ENCODE data around the gene SPEF1.
A peak's percentile ranks its signal among the peaks of the same experiment; 100 is the strongest.
"Not testable (repeated sequence)": the region's sequence is repeated elsewhere in the genome, so short reads cannot be mapped to it uniquely, and the experiment has no call there.

Gene SPEF1

GRCh38 chr20:3781153-3781910 is at the start of gene SPEF1:
SPEF1 (minus strand) TSS chr20:3781448; CDS start chr20:3781287, 161 bp downstream.
- no peaks in the 10 kb centered on the region for H3K9me3 ChIP-seq (ENCODE audit: low read length)
- peak; percentile 42; the same call in 1 of the 2 replicates for TF ChIP-seq CTCF (IDR thresholded peaks at IDR 0.05; ENCODE audit: low read length)
- no peak for TF ChIP-seq EZH2 (IDR thresholded peaks at IDR 0.05; ENCODE audit: borderline replicate concordance, low read length)
- H3K27me3 ChIP-seq (ENCODE audit: insufficient read depth, low read length): peaks cover 7% of the 10 kb centered on the region
- H3K9ac ChIP-seq (ENCODE audit: low read length): no peak within 1 kb of the TSS; the same call in 1 of the 2 replicates
- peak within 1 kb of the TSS; percentile 51 for H3K4me3 ChIP-seq (ENCODE audit: low read depth, low read length, poor library complexity, severe bottlenecking)
- peaks cover 4% of the 10 kb centered on the region for H3K36me3 ChIP-seq (ENCODE audit: insufficient read depth, low read length)
- H4K20me1 ChIP-seq (ENCODE audit: insufficient read depth, low read length): no peaks in the 10 kb centered on the region
- H3K4me2 ChIP-seq (ENCODE audit: low read length): peak within 1 kb of the TSS; percentile 66
- no peak within 1 kb of the TSS for H3K27ac ChIP-seq (ENCODE audit: low read depth, low read length, poor library complexity, severe bottlenecking)
- no peaks in the 10 kb centered on the region for H3F3A ChIP-seq (ENCODE audit: insufficient read depth, low read length)
- no peak within 1 kb of the TSS for H2AFZ ChIP-seq (ENCODE audit: low read length)
- H3K9me2 ChIP-seq (ENCODE audit: low read depth, low read length): no peaks in the 10 kb centered on the region
- H3K4me1 ChIP-seq (ENCODE audit: insufficient read depth, low read length, severe bottlenecking): peaks cover 56% of the 10 kb centered on the region
- no peaks in the 10 kb centered on the region for H3K79me2 ChIP-seq (ENCODE audit: insufficient read depth, low read length)

GRCh38 chr20:3829891-3830290 is 48.6 kb upstream of the SPEF1 start:
- not testable (repeated sequence) for H4K20me1 ChIP-seq (ENCODE audit: insufficient read depth, low read length); H3K9ac ChIP-seq (ENCODE audit: low read length); H3K79me2 ChIP-seq (ENCODE audit: insufficient read depth, low read length); H3K4me3 ChIP-seq (ENCODE audit: low read depth, low read length, poor library complexity, severe bottlenecking); H3K27me3 ChIP-seq (ENCODE audit: insufficient read depth, low read length); H3K9me2 ChIP-seq (ENCODE audit: low read depth, low read length); H3F3A ChIP-seq (ENCODE audit: insufficient read depth, low read length); H3K4me1 ChIP-seq (ENCODE audit: insufficient read depth, low read length, severe bottlenecking); H3K27ac ChIP-seq (ENCODE audit: low read depth, low read length, poor library complexity, severe bottlenecking); H3K4me2 ChIP-seq (ENCODE audit: low read length); H3K9me3 ChIP-seq (ENCODE audit: low read length); H2AFZ ChIP-seq (ENCODE audit: low read length)
- peaks cover 19% of the 10 kb centered on the region for H3K36me3 ChIP-seq (ENCODE audit: insufficient read depth, low read length)

GRCh38 chr20:3828798-3829197 is 47.5 kb upstream of the SPEF1 start:
- Histone ChIP-seq H3K27me3 (ENCODE audit: insufficient read depth, low read length) (no peaks in the 10 kb centered on the region), H3K4me3 (ENCODE audit: low read depth, low read length, poor library complexity, severe bottlenecking) (no peak overlapping the region), H3K9me3 (ENCODE audit: low read length) (no peaks in the 10 kb centered on the region), H3K79me2 (ENCODE audit: insufficient read depth, low read length) (no peaks in the 10 kb centered on the region), H3K9me2 (ENCODE audit: low read depth, low read length) (no peaks in the 10 kb centered on the region), H3K9ac (ENCODE audit: low read length) (no peak overlapping the region), H3K36me3 (ENCODE audit: insufficient read depth, low read length) (peaks cover 25% of the 10 kb centered on the region), H4K20me1 (ENCODE audit: insufficient read depth, low read length) (no peaks in the 10 kb centered on the region), H2AFZ (ENCODE audit: low read length) (no peak overlapping the region), H3K4me1 (ENCODE audit: insufficient read depth, low read length, severe bottlenecking) (no peaks in the 10 kb centered on the region), H3K4me2 (ENCODE audit: low read length) (no peak overlapping the region), H3K27ac (ENCODE audit: low read depth, low read length, poor library complexity, severe bottlenecking) (no peak overlapping the region), H3F3A (ENCODE audit: insufficient read depth, low read length) (no peaks in the 10 kb centered on the region)
- no peak for TF ChIP-seq CTCF (IDR thresholded peaks at IDR 0.05; ENCODE audit: low read length)
- no peak for TF ChIP-seq EZH2 (IDR thresholded peaks at IDR 0.05; ENCODE audit: borderline replicate concordance, low read length)

- H3K79me2 ChIP-seq (ENCODE audit: insufficient read depth, low read length): no peaks in the 10 kb centered on the region
- H3K27ac ChIP-seq (ENCODE audit: low read depth, low read length, poor library complexity, severe bottlenecking): no peak overlapping the region
- no peaks in the 10 kb centered on the region for H3K27me3 ChIP-seq (ENCODE audit: insufficient read depth, low read length)
- no peaks in the 10 kb centered on the region for H3K9me2 ChIP-seq (ENCODE audit: low read depth, low read length)
- no peak overlapping the region for H3K9ac ChIP-seq (ENCODE audit: low read length)
- no peak overlapping the region for H3K4me2 ChIP-seq (ENCODE audit: low read length)
- H3K9me3 ChIP-seq (ENCODE audit: low read length): no peaks in the 10 kb centered on the region
- H3K4me3 ChIP-seq (ENCODE audit: low read depth, low read length, poor library complexity, severe bottlenecking): no peak overlapping the region
- no peak overlapping the region for H2AFZ ChIP-seq (ENCODE audit: low read length)
- H3F3A ChIP-seq (ENCODE audit: insufficient read depth, low read length): no peaks in the 10 kb centered on the region
- TF ChIP-seq CTCF (IDR thresholded peaks at IDR 0.05; ENCODE audit: low read length): no peak
- no peak for TF ChIP-seq EZH2 (IDR thresholded peaks at IDR 0.05; ENCODE audit: borderline replicate concordance, low read length)
- peaks cover 36% of the 10 kb centered on the region for H3K36me3 ChIP-seq (ENCODE audit: insufficient read depth, low read length)
- H4K20me1 ChIP-seq (ENCODE audit: insufficient read depth, low read length): no peaks in the 10 kb centered on the region
- peaks cover 3% of the 10 kb centered on the region for H3K4me1 ChIP-seq (ENCODE audit: insufficient read depth, low read length, severe bottlenecking)
Measured at GRCh38 chr20:3826420-3826819, 45.2 kb upstream of the SPEF1 start.
